ENCODE results near the gene HSD17B2. TPM values are rescaled to one million over a fixed set of nuclear protein-coding genes. Genes with fewer than 3 reads are reported as not detected.

HSD17B2 gene
- total and polyA plus RNA-seq, 2 experiments from 2014 or later, result not detected

DNA sequence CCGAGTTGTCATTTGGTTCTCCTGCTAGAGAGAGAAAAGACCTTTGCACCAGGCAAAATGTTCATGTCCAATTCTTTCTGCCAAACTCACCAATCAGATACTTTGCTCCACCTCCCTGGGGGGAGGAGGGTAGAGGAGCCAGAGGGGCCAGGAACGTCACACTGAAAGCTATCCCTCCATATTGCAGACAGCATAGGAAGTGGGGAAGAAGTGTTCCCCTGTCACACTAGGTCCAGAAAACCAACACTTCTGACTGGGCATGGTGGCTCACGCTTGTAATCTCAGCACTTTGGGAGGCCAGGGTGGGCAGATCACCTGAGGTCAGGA is 9.5 kb downstream of the HSD17B2 start:
- Histone ChIP-seq H3K9me3 (ENCODE audit: low read depth) (no peaks in the 10 kb centered on the region), H3K4me1 (ENCODE audit: low read depth) (no peaks in the 10 kb centered on the region), H3K27ac (no peak overlapping the region), H3K36me3 (no peaks in the 10 kb centered on the region), H3K27me3 (peaks cover 11% of the 10 kb centered on the region), H3K4me3 (no peak overlapping the region)
- no peak for DNase-seq (ENCODE audit: low read depth in 1 of 2, low spot score in 1 of 2)
- TF ChIP-seq, protein P1, sequence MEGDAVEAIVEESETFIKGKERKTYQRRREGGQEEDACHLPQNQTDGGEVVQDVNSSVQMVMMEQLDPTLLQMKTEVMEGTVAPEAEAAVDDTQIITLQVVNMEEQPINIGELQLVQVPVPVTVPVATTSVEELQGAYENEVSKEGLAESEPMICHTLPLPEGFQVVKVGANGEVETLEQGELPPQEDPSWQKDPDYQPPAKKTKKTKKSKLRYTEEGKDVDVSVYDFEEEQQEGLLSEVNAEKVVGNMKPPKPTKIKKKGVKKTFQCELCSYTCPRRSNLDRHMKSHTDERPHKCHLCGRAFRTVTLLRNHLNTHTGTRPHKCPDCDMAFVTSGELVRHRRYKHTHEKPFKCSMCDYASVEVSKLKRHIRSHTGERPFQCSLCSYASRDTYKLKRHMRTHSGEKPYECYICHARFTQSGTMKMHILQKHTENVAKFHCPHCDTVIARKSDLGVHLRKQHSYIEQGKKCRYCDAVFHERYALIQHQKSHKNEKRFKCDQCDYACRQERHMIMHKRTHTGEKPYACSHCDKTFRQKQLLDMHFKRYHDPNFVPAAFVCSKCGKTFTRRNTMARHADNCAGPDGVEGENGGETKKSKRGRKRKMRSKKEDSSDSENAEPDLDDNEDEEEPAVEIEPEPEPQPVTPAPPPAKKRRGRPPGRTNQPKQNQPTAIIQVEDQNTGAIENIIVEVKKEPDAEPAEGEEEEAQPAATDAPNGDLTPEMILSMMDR (IDR thresholded peaks at IDR 0.05; ENCODE audit: low read depth, low read length), result no peak

DNA sequence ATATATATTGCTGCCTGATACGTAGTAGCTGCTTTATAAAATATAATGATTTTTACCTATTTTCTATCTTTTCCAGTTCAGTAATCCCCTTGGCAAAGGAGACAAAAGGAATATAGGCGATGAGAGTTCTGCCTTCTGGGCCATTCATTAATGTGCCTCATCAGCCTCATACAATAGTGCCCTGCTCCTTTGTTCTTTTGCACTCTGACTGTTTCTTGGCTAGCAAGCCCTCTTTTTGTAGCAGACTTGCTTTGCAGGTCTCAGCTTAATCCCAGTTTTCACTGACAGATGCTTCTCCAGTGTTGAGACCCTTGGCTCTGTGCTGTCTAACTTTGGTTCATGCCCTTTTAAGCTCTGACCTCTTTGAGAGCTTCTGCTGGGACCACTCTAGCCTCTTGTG is 10.4 kb downstream of the HSD17B2 start:
- Histone ChIP-seq H3K36me3 (no peaks in the 10 kb centered on the region), H3K4me1 (ENCODE audit: low read depth) (no peaks in the 10 kb centered on the region), H3K27me3 (peaks cover 12% of the 10 kb centered on the region), H3K4me3 (no peak overlapping the region), H3K9me3 (ENCODE audit: low read depth) (no peaks in the 10 kb centered on the region), H3K27ac (no peak overlapping the region)
- TF ChIP-seq, protein P1 (IDR thresholded peaks at IDR 0.05; ENCODE audit: low read depth, low read length), result no peak
- no peak for DNase-seq (ENCODE audit: low read depth in 1 of 2, low spot score in 1 of 2)

DNA sequence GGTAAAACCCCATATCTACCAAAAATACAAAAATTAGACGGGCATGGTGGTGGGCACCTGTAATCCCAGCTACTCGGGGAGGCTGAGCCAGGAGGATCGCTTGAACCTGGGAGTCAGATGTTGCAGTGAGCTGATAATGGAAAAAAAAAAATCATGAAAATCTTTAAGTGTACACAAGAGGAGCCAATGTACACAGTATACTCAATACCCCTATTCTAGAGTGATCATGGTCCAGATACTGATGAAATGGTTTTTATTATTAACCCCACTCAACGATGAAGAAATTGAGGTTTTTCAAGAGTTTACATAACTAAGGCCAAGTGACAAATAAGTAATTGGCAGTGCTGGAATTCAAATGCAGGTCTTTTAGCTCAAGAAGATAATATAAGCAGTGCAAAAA is 11.5 kb downstream of the HSD17B2 start:
- TF ChIP-seq, protein P1 (IDR thresholded peaks at IDR 0.05; ENCODE audit: low read depth, low read length), result no peak
- Histone ChIP-seq H3K9me3 (ENCODE audit: low read depth) (no peaks in the 10 kb centered on the region), H3K4me3 (no peak overlapping the region), H3K4me1 (ENCODE audit: low read depth) (no peaks in the 10 kb centered on the region), H3K27ac (no peak overlapping the region), H3K36me3 (no peaks in the 10 kb centered on the region), H3K27me3 (peaks cover 14% of the 10 kb centered on the region)
- no peak for DNase-seq (ENCODE audit: low read depth in 1 of 2, low spot score in 1 of 2)

DNA sequence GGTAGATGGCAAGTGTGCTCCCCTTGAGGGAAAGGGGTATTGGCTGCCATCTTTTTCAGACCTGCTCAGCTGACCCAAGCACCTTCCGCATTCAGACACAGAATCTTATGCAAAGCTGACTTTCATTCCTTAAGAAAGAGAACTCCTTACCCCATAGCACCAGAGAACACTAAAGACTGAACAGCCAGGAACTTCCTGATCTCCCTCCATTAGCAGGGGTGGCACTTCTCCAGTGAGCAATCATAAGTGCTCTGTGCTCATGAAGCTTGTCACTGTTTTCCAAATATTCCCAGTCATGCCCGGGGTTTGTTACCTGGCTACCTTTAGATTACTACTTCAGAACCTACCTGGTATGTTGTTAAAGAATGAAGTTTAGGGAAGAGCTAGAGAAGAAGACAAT is 11.9 kb downstream of the HSD17B2 start:
- H3K27ac ChIP-seq, result no peak overlapping the region
- no peaks in the 10 kb centered on the region for H3K9me3 ChIP-seq (ENCODE audit: low read depth)
- TF ChIP-seq, protein P1 (IDR thresholded peaks at IDR 0.05; ENCODE audit: low read depth, low read length), result no peak
- no peak for DNase-seq (ENCODE audit: low read depth in 1 of 2, low spot score in 1 of 2)
- H3K4me3 ChIP-seq, result no peak overlapping the region
- peaks cover 16% of the 10 kb centered on the region for H3K27me3 ChIP-seq
- H3K36me3 ChIP-seq, result no peaks in the 10 kb centered on the region
- H3K4me1 ChIP-seq (ENCODE audit: low read depth), result no peaks in the 10 kb centered on the region

DNA sequence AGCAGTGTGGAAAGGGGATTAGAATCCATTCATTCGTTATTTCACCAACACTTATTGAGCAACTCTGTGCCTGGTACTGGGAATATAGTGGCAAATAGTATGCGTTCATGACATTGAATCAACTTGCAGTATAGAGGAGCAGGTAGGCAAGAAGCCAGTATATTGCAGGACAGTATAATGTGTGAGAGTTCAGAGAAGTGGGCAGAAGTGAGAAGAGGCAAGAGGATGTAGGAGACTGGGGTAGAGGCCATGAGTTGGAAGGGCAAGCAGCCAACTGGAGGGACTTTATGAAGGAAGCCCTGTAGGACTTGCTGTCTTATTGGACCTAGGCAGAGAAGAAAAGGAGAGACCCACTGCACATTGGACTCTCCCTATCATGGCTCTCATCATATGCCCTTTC is 12.3 kb downstream of the HSD17B2 start:
- Histone ChIP-seq H3K9me3 (ENCODE audit: low read depth) (no peaks in the 10 kb centered on the region), H3K36me3 (no peaks in the 10 kb centered on the region), H3K27me3 (peaks cover 20% of the 10 kb centered on the region), H3K4me1 (ENCODE audit: low read depth) (no peaks in the 10 kb centered on the region), H3K27ac (no peak overlapping the region), H3K4me3 (no peak overlapping the region)
- no peak for DNase-seq (ENCODE audit: low read depth in 1 of 2, low spot score in 1 of 2)
- TF ChIP-seq, protein P1 (IDR thresholded peaks at IDR 0.05; ENCODE audit: low read depth, low read length), result no peak

DNA sequence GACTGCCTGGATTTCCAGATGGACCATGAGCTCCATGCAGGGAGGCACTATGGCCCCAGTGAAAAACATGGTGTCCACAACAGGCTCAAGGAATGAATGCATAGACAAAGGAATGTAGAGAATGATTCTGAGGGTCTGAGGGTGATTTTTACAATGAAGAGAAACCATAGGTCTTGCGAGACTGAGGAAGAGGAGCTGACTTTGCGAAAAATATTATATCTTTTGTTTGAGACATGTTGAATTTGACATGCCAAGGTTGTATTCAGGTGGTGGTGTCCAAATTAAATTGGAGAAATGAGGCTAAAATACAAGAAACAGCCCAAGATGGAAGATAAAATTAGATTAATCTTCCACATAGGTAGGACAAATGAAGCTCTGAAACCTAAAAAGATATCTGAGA is 12.7 kb downstream of the HSD17B2 start:
- TF ChIP-seq, protein P1 (IDR thresholded peaks at IDR 0.05; ENCODE audit: low read depth, low read length), result no peak
- no peaks in the 10 kb centered on the region for H3K36me3 ChIP-seq
- DNase-seq (ENCODE audit: low read depth in 1 of 2, low spot score in 1 of 2), result no peak
- no peaks in the 10 kb centered on the region for H3K4me1 ChIP-seq (ENCODE audit: low read depth)
- peaks cover 24% of the 10 kb centered on the region for H3K27me3 ChIP-seq
- H3K4me3 ChIP-seq, result no peak overlapping the region
- H3K27ac ChIP-seq, result no peak overlapping the region
- H3K9me3 ChIP-seq (ENCODE audit: low read depth), result no peaks in the 10 kb centered on the region

All from cardiac muscle cell (in vitro differentiated cells and primary cell).